GM21526 (cell line): Measurements from ENCODE around the gene TRABD2B.

Experiments
- ATAC-seq: cut with Tn5 transposase; IDR thresholded peaks from one replicate; pipeline ENCODE4 v1.9.1; 2021; ENCODE audit warnings: moderate library complexity; ENCODE audit not compliant: unreplicated experiment, low FRiP score

TRABD2B gene

DNA sequence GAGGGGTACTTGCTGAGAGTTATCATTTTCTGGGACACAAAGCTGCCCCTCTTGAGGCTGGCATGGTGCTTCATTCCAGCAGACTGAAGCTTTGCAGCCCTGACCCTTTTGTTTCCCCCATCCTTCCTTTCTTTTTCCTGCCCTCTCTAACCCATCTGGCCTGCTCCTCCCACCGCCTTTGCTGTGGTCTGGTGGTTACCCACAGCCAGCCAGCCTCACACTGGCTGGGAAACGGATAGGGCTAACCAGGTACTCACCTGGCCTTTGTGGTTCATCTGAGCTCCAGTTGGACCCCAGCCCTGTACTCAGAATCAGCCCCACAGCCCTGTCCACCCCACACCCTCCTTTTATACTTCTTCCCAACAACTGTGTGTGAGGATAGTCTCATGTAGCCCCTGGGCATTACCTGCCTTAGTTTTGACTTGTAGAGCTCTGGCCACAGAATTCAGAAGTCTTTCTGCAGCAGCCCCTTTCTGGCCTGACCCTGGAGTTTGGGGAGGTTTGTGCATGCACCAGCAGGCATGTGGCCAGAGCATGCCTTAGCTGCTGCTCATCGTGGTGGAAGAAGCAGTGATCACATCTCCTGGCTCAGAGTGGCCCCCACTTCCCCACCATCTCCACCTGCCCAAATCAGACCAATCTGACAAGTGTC is 138.0 kb downstream of the TRABD2B start:
- ATAC-seq: no peak

DNA sequence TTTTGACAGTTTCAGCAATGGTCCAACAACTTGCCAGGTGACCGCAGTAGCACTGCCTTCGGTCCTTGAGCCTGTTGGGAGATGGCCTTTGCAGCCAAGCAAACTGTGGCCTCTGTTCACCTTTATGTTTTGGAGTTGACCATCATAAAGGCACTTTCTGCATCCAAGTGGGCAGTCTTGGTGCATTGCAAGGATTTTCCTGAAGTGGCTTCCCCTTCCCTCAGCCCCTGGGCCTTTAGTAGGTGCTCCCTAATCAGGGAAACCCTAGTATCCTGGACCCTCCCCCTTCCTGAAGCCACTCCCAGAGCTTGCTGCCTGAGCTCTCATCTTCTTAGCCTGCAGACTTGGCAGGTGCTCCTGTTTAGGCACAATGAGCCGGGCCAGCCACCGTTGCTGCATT is 140.2 kb downstream of the TRABD2B start:
- ATAC-seq: no peak

DNA sequence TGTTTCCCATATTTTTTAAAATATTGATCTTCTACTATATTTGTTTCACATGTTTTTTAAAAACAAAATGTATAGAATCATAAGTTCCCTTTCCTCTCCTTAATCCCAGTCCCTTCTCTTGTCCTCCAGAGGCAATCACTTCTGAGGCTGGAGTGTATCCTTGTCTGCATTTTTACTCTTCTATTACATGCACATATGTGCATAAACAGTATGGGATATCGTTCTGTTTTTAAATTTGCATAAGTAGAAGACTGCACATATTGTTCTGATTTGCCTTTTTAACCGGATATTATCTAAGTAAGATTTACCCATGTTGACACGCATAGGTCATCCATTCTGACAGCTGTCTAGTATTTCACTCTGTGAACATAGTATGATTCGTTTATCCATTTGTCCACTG is 142.0 kb downstream of the TRABD2B start:
- no peak for ATAC-seq

DNA sequence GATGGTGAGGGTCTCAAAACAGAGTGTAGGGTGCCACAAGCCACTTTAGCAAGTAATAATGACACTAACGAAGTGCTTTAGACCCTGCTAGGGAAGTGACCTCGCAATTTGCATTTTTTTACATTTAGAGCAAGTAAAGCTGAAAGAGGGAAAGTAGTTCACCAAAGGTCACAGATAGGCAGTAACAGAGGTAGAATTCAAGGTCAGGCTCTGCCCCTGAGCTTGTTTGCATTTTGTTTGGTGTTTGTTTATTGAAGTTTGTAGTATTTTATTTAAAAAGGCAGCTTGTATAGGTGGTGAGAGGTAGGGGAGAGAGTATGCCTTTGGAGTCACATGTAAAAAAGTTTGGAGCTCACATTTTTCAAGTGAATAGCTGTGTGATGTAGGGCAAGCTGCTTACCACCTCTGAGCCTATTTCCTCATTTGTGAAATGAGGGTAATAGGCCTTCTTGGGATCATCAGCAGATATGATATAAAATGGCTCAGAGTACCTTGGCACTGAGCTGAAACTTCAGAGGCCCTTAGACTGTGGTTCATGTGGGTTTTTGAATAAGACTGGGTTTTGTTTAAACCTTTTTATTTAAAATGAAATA is 142.5 kb downstream of the TRABD2B start:
- no peak for ATAC-seq

DNA sequence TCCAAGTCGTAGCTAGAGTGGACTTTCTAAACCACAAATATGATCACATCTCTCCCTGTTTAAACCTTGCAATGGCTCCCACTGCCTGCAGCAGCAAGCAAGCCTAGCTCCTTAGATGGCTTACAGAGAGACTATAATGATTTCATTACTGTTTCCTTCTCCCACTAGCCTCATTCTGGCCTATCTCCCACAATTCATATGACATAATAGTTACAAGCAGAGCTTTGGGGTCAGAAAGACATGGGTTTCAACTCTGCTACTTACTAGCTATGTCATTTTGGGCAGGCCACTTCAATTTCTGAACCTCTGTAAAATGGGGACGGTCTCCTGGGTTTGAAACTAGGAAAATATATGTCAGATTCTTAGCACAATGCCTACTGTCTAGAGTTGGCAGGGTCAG is 143.3 kb downstream of the TRABD2B start:
- no peak for ATAC-seq

DNA sequence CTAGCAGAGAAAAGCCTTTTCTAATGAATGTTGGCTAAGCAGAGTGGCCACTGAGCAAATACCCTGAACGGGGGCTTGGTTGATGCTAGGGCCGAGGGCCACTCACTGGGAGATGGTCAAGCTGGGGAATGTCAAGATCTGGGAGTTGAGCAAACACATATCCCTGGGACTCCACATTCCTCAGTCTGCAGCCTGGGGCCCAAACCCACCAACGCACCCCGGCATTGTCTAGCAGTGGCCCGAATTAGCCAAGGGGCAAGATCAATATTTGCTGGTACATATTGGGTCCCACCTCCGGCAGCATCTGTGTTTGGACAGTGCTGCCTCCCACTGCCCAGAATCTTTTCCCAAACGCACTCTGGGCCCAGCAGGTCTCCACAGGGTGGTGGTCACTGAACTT is 144.1 kb downstream of the TRABD2B start:
- ATAC-seq: no peak

DNA sequence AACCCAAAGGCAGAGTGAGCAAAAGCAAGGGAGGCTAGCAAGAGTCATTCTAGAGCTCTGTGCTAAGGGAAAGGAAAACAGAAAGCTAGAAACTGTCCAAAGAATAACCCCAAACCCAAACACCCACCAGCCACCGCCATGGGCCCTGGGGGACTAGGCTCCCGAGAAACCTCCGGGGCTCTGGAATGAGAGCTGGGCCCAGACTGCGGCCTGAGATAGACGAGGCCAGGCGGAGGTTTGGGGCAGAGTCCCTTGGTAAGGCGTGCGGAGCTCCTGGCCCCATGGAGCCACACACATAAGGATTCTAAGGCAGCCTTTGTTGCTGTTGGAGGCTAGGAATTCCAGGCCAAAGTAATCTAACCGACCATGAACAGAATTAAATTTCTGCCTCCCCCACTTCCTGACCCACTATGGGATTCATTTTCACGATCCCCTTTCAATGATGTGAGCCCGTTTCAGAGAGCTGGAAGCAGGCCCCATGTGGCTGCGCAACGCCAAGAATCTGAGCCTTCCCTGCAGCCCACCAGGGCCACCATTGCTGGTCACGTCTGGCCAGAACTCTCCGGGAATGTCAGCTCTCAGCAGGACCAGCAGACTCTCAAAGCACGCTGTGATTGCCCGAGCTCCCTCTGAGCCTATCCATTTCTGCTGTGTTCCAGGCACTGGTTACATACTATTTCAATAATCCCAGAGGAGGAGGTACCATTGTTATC is 145.0 kb downstream of the TRABD2B start:
- ATAC-seq: no peak

DNA sequence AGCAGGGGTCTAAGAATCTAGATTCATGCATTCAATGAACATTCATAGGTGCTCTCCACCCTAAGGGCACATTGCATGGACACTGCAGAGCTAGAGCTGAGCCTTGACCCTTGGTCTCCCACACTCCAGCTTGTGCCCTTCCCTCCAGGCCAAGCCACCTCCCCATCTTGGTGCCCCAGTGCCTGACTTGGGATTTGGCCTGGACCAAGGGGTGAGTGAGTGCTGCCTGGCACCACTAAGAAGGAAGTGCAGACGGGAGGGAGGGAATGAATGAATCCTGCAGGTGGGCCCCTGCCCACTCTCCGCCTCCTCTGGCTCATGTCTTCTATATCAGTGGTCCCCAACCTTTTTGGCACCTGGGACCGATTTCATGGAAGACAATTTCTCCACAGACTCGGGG is 146.7 kb downstream of the TRABD2B start:
- ATAC-seq: no peak

DNA sequence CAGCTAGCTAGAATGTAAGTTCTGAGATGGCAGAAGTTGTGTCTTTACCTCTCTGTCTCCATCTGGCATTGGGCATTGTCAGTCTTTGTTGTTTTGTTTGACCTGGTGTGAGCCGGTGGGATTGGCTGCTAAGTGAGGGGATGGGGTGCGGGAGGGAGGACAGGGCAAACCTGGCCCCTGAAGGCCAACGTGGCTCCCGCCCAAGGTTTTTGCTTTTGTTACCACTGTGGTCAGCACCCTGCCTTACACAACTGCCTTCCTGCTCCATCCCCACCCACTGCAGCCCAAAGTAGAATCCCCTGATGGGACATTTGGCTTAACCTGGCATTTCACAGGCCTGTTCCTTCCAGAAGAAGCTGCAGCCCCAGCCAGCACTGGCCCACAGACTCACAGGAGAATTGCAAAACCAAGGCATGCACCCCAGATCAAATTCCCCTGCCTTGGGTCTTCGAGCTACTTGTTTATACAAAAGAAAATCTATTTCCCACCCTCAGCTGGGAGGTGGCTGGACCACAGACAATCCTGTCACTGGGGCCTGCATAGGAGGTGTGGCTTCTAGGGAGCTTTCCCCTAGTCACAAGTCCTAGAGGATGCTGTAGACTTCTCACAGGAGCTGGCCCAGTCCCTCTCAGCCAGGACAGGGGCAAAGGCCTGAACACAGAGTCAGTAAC is 147.5 kb downstream of the TRABD2B start:
- no peak for ATAC-seq

DNA sequence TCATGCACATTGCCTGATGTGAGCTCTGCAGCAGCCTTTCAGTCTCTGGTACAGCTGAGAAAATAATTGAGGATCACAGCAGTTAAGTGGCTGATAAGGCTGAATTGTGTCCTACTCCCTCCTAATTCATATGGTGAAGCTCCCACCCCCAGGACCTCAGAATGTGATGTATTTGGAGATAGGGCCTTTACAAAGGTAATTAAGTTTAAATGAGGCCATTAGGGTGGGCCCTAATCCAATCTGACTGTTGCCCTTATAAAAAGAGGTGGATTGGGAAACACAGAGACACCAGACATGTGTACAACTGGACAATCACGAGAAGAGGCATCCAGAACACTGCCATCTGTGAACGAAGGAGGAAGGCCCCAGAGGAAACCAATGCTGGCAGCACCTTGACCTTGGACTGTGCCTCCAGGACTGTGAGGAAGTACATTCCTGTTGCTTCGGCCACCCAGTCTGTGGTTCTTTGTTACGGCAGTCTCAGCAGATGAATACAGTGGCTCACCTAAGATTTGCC is 148.1 kb downstream of the TRABD2B start:
- no peak for ATAC-seq

DNA sequence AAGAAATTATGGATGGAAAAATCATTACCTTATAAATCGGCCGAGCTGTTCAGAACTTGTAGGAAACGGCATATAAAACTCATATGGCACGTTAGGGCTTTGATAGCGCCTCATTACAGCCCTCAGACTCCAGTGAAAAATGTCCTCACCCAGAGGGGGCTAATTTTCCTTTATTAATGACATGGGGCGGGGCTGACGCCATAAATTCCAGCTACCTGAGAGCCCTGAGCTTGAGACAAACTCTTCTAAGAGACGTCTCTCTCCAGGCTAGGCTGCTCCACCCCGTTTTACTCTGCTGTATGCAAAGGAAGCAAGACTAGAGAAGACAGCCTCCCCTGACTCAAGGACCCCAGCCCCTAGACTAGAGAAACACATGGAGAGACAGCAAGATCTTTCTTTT is 149.4 kb downstream of the TRABD2B start:
- ATAC-seq: no peak

DNA sequence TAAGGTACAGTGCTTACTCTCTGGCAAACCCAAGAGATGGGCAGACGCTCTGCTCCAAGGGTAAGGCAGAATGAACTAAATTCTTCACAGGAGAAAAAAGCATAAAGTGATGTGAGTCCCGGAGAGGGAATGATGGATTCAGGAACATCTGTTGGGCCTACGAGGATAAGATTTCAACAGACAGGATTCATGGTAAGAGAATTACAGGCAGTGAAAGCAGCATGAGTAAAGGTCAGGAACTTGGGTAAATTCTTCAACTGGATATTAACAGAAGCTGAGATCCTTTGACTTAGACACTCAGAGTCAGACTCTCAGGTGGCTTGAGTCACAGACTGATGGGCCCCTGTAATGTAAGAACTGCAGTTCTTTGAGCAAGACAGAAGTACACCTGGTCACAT is 152.6 kb downstream of the TRABD2B start:
- no peak for ATAC-seq

DNA sequence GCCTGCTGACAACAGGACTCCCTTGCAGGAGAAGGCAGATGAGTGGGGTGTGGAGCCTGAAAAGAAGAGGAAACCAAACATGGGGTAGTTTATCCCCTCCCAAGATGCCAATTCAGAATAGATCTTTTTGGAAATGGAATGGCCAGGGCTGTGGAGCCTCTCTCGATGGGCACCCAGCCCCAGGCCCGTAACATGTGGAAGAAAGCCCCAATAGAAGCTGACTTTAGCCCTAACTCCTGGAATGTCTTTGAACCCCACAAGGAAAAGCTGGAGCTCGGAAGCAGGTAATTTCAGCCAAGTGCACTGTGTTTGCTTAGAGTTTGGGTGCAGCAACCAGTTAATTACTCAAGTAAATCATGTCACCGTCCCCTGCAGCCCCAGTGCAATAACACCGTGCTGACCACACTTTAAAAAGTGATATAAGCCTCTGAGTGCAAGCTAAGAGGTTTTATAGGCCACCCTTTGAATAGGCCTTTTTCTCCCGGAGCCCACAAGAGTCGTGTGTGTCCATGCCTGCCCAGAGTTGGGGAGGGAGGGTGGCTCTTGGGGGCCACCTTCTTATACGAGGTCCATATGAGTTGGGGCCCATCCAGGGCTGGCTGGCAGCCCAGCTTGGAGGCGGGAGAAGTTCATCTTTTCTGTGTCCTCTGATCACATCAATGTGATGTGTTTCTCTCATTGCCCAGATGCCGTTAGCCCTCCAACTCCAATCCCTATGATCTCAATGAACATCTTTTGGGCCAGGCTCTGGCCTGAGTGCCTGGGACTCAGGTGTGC is 153.2 kb downstream of the TRABD2B start:
- no peak for ATAC-seq

DNA sequence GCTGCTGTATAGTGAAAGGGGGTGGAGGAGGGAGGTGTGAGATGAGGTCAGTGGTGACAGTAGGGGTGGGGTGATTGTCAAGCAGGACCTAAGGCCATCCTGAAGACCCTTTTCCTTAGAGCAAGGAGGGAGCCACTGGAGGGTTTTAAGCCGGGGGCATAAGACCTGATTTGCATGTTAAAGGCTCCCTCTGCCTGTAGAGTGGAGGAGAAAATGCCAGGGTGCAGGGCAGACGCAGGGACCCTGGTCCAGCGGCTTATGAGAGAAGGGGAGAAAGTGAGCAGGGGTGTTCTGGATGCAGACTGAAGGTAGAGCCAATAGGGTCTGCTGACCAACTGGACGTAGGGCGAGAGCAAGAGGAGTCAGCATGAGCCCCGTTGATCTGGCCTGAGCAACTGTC is 154.1 kb downstream of the TRABD2B start:
- no peak for ATAC-seq

DNA sequence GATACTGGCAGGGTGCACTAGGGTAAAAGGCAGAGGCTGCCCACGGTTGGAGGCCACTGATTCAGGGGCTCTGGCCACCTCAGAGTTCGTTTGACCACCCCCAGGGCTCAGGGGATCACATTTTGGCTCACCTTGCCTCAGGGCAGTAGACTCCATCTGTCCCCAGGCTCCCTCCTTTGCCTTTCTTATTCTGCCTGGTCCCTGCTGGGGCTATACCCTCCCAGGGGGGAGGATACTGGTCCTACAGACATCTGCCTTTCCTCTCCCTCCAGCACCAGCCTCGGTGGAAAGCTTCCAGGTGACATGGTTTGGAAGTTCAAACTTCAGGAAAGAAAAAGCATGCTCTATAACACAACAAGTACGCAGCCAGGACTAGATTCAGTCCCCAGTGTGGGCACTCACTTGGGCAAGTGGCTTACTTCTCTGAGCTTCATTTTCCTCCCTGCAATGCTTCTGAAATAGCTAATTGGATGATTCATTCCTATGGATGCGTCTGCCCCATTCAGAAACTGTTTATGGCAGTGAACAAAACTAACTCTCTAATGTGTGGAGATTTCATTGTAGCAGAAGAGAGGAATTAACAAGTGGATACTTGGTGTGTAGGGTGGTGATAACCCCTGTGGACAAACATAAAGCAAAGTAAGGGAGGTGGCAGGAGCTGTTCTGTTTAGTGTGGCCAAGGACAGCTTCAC is 154.8 kb downstream of the TRABD2B start:
- ATAC-seq: no peak

DNA sequence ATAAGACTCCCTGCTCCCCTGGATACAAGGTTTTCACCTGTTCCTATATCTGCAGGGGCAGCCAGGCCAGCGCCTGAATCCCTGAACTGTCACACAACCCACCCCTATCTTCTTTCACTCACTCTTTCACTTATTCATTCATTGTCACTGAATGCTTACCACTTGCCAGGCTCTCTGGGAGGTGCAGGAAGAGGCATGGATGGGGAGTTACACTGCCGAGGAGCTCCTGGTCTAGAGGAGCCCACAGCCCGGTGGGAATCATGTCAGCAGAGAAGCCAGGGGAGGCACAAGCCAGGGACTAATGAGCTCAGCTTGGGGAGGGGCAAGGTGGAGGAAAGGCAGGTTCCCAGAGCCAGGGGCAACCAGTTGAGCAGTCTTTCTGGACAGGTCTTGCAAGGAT is 155.8 kb downstream of the TRABD2B start:
- ATAC-seq: no peak

DNA sequence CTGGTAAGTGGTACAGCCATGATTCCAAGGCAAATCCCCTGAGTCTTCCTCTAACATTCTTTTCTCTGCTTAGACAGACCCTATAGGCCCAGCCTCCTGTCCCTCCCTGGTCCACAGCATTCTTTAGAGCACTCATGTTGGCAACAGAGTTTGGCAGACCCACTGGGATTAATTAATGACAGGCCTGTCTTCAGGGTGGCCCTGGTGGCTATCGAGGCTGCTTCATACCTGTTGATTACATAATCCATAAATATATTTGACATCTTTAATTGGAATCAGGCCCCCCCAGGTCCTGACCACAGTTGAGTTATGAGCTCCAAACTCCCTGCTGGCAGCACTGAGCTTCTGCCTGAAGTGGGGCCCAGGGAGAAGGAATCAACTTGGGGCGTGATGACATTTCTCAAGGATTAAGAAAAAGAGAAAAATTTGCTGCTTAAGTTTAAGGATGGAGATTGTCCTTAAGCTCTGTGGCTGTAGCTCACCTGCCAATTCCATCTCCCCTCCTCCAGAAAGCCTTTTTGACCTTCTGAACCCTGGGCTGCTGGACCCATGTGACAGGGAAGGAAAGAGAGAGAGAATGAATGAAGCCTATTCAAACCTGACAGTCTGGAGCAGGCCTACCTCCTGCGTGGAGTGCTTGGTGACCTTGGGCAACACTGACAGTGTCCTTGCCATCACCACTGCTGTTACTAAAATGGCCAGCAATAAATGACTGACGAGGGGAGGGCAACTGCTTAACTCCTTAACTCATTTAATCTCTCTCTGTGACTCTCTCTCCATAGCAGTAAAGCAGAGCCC is 156.6 kb downstream of the TRABD2B start:
- ATAC-seq: no peak

DNA sequence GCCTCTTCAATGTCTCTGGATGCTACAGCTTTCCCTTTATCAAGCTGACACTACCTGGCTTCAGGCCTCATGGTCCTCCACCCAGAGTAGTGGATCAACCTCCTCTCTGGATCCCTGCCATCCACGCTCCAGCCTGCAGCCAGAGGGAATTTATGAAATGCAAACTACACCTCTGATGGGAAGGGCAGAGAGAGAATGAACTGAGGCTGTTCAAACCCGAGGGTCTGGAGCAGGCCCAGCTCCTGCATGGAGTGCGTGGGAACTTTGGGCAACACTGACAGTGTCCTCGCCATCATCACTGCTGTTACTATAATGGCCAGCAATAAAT is 157.8 kb downstream of the TRABD2B start:
- no peak for ATAC-seq
